Measurements from ENCODE around the gene ARHGAP26. TPM values are rescaled to one million over a fixed set of nuclear protein-coding genes. Genes with fewer than 3 reads are reported as not detected.
A peak's percentile ranks its signal among the peaks of the same experiment; 100 is the strongest.

Gene ARHGAP26
- total RNA-seq, 2 donors from 2014 or later: 21.3 to 22.7 TPM

DNA sequence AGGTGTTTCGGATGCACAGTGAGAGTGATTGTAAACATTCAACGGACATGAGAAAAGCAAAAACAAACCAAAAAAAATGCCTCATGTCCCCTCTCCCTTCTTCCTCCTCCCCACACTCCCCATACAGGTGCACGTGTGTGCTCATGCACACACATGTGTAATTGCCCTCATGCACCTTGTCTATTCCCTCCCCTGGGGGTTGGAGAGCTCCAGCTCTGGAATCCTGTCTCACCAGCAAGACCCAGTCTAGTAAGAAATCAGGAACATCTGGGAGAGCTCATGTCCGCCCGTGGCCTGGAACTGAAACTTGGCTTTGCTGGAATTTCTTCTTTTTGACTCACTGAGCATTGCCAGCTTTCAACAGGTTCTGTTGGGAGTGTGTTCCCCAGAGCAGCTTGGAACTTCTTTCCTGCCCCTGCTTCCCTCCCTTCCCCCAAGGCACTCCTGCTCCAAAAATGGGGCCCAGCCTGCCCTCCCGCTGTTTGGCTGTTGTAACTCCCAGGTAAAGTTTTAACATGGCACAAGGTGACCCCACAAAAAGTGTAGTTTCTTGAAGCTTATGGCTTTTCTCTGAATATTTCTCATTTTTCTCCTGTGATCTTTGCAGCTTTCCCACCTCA lies 443.2 kb downstream of the ARHGAP26 start:
- H3K9me3 ChIP-seq (ENCODE audit: control insufficient read depth, low read length, poor library complexity, severe bottlenecking): no peaks in the 10 kb centered on the region
- Mint-ChIP-seq H3K4me3 (no peak overlapping the region), H3K4me1 (peaks cover 10% of the 10 kb centered on the region), H3K27ac (no peak overlapping the region), H3K27me3 (no peaks in the 10 kb centered on the region), H3K36me3 (ENCODE audit: low read depth) (peaks cover 10% of the 10 kb centered on the region)
- no peak for DNase-seq
- no peak for ATAC-seq

DNA sequence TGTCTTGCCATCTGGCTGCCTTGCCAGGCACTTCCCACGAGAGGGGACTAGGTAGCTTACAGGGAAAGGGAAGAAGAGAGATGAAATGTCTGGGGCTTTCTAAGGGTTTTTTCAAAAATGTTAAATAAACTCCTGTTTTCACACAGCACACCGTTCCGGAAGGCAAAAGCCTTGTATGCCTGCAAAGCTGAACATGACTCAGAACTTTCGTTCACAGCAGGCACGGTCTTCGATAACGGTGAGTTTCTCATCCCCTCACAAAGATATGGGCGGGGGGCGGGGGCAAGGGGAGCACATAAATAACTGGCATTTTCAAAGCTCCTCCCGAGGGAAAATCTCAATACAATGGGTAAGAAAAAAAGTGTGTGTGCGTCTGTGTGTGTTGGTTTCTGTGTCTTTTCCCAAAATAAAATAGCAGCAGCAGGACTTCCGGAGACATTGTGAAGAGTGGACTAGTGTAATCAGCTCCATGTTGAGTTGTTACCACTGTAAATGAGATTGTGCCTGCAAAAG lies 443.7 kb downstream of the ARHGAP26 start:
- H3K9me3 ChIP-seq (ENCODE audit: control insufficient read depth, low read length, poor library complexity, severe bottlenecking): no peaks in the 10 kb centered on the region
- Mint-ChIP-seq H3K27ac (no peak overlapping the region), H3K27me3 (no peaks in the 10 kb centered on the region), H3K36me3 (ENCODE audit: low read depth) (peaks cover 11% of the 10 kb centered on the region), H3K4me1 (peaks cover 10% of the 10 kb centered on the region), H3K4me3 (peak overlapping the region; percentile 58)
- no peak for ATAC-seq
- DNase-seq: no peak

DNA sequence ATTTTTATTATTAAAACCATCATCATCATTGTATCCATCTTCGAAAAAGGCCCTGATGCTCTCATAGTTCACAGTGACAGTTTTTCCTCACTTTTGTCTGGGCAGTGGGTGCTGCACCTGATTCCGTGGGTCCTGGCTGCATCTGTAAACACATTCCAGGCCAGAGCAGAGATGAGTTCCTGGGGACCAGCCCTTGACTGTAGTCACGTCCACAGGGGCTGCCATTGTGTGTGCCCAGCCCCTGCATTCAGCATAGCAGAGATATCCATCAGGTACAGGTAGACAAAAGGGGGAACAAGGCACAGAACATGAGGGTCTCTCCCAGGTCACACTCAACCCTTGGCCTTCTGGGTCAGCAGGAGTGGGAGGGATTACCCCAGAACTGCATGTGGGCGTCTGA lies 444.3 kb downstream of the ARHGAP26 start:
- H3K4me3 Mint-ChIP-seq: peak overlapping the region; percentile 58
- H3K27ac Mint-ChIP-seq: no peak overlapping the region
- no peaks in the 10 kb centered on the region for H3K9me3 ChIP-seq (ENCODE audit: control insufficient read depth, low read length, poor library complexity, severe bottlenecking)
- ATAC-seq (no peak), DNase-seq (no peak)
- peaks cover 10% of the 10 kb centered on the region for H3K4me1 Mint-ChIP-seq
- no peaks in the 10 kb centered on the region for H3K27me3 Mint-ChIP-seq
- peaks cover 11% of the 10 kb centered on the region for H3K36me3 Mint-ChIP-seq (ENCODE audit: low read depth)

DNA sequence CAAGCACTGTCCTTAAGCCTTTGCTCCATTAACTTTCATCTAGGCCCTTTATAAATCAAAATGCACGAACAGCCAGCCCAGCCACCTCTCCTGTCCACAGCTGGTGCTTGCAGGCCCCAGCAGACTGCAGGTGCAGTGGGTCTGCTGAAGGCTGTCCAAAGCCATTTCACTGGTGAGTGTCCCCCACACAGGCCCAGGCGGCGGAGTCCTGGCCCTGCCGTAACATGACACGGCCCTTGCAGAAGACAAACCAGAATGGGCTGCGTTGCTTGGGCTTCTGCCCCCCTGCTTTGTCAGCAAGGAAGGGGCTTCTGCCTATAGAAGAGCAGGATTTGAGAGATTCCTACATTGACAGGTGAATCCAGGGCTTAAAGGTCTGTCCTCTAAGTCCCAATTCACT lies 444.7 kb downstream of the ARHGAP26 start:
- Mint-ChIP-seq H3K4me1 (peaks cover 10% of the 10 kb centered on the region), H3K36me3 (ENCODE audit: low read depth) (peaks cover 11% of the 10 kb centered on the region)
- no peak for ATAC-seq

DNA sequence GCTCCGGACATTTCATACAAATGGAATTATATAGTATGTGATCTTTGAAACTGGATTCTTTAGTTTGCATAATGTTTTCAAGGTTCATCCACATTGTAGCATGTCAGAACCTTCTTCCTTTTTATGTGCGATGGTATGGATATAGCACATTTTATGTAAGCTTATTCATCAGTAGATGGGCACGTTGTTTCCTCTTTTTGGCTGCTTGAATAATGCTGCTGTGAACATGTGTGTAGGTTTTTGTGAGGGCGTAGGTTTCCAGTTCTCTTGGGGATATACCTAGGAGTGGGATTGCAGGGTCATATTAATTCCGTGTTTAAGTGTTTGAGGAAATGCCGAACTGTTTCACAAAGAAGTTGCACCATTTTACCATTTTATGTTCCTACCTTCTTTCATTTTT lies 445.5 kb downstream of the ARHGAP26 start:
- H3K4me1 Mint-ChIP-seq: peaks cover 14% of the 10 kb centered on the region
- no peaks in the 10 kb centered on the region for H3K27me3 Mint-ChIP-seq
- no peaks in the 10 kb centered on the region for H3K9me3 ChIP-seq (ENCODE audit: control insufficient read depth, low read length, poor library complexity, severe bottlenecking)
- ATAC-seq (no peak), DNase-seq (no peak)
- H3K4me3 Mint-ChIP-seq: no peak overlapping the region
- H3K36me3 Mint-ChIP-seq (ENCODE audit: low read depth): peaks cover 11% of the 10 kb centered on the region
- H3K27ac Mint-ChIP-seq: no peak overlapping the region

More for the DNA sequence above, 444.7 kb downstream of the ARHGAP26 start:
- no peaks in the 10 kb centered on the region for H3K9me3 ChIP-seq (ENCODE audit: control insufficient read depth, low read length, poor library complexity, severe bottlenecking)
- Mint-ChIP-seq H3K4me3 (no peak overlapping the region), H3K27me3 (no peaks in the 10 kb centered on the region), H3K27ac (no peak overlapping the region)
- DNase-seq: no peak

DNA sequence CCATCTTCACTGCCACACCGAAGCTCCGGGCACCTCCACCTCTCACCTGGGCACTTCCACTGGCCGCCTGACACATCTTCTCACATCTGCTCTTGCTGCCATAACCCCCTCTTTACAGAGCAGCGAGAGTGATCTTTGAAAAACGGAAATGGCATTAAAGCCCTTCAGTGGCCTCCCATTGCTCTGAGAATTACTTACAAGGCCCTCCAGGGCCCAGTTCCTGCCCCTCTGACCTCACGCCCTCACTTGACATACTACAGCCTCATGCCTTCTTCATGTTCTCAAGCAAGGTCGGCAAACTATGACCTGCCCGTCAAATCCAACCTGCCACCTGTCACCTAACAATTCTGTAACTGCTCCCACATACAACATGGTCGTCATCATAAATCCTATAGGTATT lies 446.0 kb downstream of the ARHGAP26 start:
- ATAC-seq: no peak
- Mint-ChIP-seq H3K36me3 (ENCODE audit: low read depth) (peaks cover 11% of the 10 kb centered on the region), H3K4me1 (peaks cover 19% of the 10 kb centered on the region), H3K4me3 (no peak overlapping the region), H3K27me3 (no peaks in the 10 kb centered on the region), H3K27ac (no peak overlapping the region)
- DNase-seq: no peak
- no peaks in the 10 kb centered on the region for H3K9me3 ChIP-seq (ENCODE audit: control insufficient read depth, low read length, poor library complexity, severe bottlenecking)

DNA sequence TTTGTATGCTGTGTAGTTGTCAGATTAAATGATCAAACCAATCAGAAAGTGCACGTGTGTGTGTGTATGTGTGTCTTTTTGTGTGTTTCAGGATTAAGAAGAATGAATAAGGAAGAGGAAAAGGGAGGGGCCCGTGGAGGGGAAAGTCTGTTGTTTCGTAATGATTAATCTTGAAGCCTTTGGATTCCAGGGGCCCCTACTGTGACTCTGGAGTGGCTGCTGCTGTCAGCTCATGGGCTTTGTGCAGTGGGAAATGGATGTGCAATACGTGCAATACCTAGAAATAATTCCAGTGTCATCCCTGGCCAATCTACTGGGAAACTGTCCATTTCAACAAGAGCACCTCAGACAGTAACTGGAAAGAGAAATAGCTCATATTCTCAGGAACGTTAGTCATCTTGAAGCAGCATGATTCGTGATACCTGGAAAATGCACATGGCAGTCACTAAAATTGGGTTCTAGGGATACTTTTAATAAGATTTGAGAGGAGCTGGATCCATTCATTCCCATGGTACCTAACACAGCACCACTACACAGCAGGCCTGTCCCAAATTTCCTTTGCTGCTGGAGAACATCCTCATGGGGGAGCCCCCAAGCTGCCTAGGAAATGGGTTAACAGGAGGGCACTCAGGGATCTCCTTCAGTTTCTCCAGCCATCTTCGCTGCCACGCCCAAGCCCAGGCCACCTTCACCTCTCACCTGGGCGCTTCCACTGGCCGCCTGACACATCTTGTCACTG lies 447.1 kb downstream of the ARHGAP26 start:
- Mint-ChIP-seq H3K27ac (peak overlapping the region; percentile 79), H3K4me1 (peaks cover 29% of the 10 kb centered on the region), H3K4me3 (no peak overlapping the region), H3K36me3 (ENCODE audit: low read depth) (peaks cover 11% of the 10 kb centered on the region), H3K27me3 (no peaks in the 10 kb centered on the region)
- DNase-seq: no peak
- H3K9me3 ChIP-seq (ENCODE audit: control insufficient read depth, low read length, poor library complexity, severe bottlenecking): no peaks in the 10 kb centered on the region
- ATAC-seq: no peak

DNA sequence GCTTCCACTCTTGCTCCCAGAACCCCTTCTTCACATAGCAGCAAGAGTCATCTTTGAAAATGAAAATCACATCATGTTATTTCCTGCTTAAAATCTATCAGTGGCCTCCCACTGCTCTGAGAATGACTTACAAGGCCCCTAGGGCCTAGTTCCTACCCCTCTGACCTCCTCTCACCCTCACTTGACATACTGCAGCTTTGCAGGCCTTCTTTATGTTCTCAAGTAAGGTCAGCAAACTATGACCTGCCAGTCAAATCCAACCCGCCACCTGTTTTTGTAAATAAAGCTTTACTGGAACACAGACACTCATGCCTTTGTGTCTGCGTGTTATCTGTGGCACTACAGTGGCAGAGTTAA lies 447.6 kb downstream of the ARHGAP26 start:
- DNase-seq (no peak), ATAC-seq (no peak)
- peaks cover 33% of the 10 kb centered on the region for H3K4me1 Mint-ChIP-seq
- H3K4me3 Mint-ChIP-seq: no peak overlapping the region
- no peaks in the 10 kb centered on the region for H3K27me3 Mint-ChIP-seq
- peak overlapping the region; percentile 79 for H3K27ac Mint-ChIP-seq
- H3K36me3 Mint-ChIP-seq (ENCODE audit: low read depth): peaks cover 11% of the 10 kb centered on the region
- H3K9me3 ChIP-seq (ENCODE audit: control insufficient read depth, low read length, poor library complexity, severe bottlenecking): no peaks in the 10 kb centered on the region

DNA sequence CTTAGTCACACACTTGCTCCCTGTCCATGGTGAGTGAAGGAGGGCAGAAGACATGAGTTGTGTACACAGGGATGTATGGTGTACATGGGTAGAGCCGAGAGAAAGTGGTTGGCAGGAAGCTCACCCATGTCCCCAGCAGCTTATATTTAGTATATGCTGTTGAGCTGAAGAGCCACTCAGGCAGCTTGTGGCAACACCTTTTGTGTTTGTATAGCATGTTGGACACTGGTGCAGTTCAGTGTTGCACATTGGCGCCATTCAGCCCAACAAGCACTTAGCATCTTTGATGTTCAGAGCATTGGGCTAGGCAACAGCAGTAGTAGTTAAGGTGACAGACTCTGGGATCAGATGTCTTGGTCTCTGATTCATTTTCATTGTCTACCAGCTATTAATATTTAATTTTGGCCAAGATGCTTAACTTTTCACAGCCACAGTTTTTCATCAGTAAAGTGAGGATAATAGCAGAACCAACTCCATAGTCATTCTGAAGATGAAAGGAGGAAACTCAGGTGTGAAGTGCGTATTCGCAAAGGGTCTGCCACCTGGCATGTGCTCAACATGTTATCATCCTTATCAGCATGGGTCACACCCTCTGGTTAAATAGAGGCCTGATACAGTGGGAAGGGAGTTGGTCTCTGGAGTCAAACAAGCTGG lies 448.5 kb downstream of the ARHGAP26 start:
- Mint-ChIP-seq H3K4me1 (peaks cover 36% of the 10 kb centered on the region), H3K36me3 (ENCODE audit: low read depth) (peaks cover 11% of the 10 kb centered on the region), H3K27me3 (no peaks in the 10 kb centered on the region), H3K27ac (peak overlapping the region; percentile 79), H3K4me3 (no peak overlapping the region)
- DNase-seq (no peak), ATAC-seq (no peak)
- no peaks in the 10 kb centered on the region for H3K9me3 ChIP-seq (ENCODE audit: control insufficient read depth, low read length, poor library complexity, severe bottlenecking)

DNA sequence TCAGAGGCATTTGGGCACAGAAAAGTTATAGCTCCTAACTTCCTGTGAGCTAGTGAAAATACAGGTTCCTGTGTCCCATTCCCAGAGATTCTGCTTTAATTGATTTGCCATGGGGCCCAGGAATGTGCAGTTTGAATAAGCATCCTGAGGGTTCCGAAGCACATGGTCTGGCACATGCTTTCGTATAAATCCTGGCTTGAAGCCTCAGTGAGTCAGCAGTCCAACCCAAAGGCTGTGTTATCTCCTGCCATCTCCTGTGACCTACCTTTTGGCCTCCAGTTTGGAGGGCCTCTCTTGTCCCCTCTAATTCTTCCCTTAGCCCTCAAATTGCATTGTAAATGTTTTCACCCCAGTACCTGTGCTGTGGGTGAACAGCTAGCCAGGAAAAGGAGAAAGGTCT lies 449.5 kb downstream of the ARHGAP26 start:
- peaks cover 14% of the 10 kb centered on the region for H3K36me3 Mint-ChIP-seq (ENCODE audit: low read depth)
- peaks cover 38% of the 10 kb centered on the region for H3K4me1 Mint-ChIP-seq

DNA sequence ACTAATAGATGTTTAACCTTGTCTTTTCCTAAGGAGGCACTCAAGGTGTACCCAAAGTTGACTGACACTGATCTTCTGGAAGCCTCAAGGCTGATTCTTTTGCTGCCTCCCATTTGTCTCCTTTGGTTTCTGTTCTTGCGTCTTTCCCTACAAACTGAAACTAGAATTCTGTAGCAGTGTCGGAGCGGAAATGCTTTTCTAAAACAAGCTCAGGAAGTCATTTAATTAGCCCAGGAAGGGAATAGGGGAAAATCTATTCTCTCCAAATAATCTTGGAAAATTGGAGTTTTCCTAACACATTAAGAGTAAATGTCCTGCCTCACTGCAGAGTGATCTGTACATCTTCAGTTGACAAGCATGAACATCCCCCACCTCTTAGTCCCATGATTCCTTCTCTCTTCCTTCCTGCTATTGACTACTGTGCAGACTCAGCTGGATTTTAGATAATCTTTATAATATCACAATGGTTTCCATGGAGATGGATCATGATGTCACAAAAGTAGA lies 450.6 kb downstream of the ARHGAP26 start:
- Mint-ChIP-seq H3K27me3 (no peaks in the 10 kb centered on the region), H3K36me3 (ENCODE audit: low read depth) (peaks cover 15% of the 10 kb centered on the region), H3K4me3 (peak overlapping the region; percentile 28), H3K4me1 (peaks cover 40% of the 10 kb centered on the region), H3K27ac (peak overlapping the region; percentile 95)
- DNase-seq (no peak), ATAC-seq (no peak)
- no peaks in the 10 kb centered on the region for H3K9me3 ChIP-seq (ENCODE audit: control insufficient read depth, low read length, poor library complexity, severe bottlenecking)

More for the DNA sequence above, 449.5 kb downstream of the ARHGAP26 start:
- no peaks in the 10 kb centered on the region for H3K27me3 Mint-ChIP-seq
- no peaks in the 10 kb centered on the region for H3K9me3 ChIP-seq (ENCODE audit: control insufficient read depth, low read length, poor library complexity, severe bottlenecking)
- DNase-seq: no peak
- no peak for ATAC-seq
- no peak overlapping the region for H3K4me3 Mint-ChIP-seq
- H3K27ac Mint-ChIP-seq: peak overlapping the region; percentile 95

DNA sequence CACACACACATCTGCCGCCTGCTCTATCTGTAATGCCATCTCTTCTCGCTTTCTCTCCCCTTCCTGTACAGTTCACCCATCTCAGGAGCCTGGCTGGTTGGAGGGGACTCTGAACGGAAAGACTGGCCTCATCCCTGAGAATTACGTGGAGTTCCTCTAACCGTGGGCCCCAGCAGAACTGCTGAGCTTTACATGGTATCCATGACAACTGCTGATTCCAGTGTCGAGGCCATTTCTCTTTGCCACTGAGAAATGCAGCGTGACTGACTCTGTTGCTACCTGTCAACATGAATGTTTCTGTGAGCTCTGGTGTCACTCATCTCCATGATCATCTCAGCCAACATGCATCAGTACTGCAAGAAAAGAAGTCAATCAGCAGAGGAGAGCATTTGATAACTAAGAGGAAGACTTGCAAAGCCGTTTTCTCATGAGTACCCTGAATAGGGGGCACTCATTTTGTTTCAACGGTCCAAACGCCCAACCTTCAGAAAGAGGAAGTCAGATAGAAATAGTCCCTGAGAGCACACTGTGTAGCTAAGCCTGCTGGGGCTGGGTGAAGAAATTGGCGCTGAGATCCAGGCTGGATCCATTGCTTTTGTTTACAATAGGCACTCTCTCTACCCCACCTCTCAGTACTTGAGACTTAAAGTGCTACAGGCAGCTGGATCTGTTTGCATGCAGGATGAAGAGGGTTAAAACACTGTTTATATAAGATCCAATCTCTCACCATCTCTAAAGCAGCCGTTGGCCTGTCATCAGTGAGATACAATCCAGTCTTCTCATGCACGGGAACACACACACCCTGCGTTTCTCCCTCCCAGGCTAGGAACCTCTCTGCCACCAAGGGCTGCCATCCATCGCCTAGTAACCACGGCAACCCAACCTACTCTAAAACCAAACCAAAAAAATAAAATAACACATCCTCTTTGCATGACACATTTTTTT lies 452.4 kb downstream of the ARHGAP26 start:
- ATAC-seq: peak; percentile 85
- H3K27me3 Mint-ChIP-seq: no peaks in the 10 kb centered on the region
- peaks cover 10% of the 10 kb centered on the region for H3K36me3 Mint-ChIP-seq (ENCODE audit: low read depth)
- no peaks in the 10 kb centered on the region for H3K9me3 ChIP-seq (ENCODE audit: control insufficient read depth, low read length, poor library complexity, severe bottlenecking)
- H3K27ac Mint-ChIP-seq: peak overlapping the region; percentile 95
- H3K4me3 Mint-ChIP-seq: peak overlapping the region; percentile 77
- H3K4me1 Mint-ChIP-seq: peaks cover 38% of the 10 kb centered on the region
- DNase-seq: peak in 2 of 3 donors; percentile 16 to 38
